GM18873 (cell line): ENCODE results near the gene LZIC.
A peak's percentile ranks its signal among the peaks of the same experiment; 100 is the strongest.
"Not testable (repeated sequence)": the region's sequence is repeated elsewhere in the genome, so short reads cannot be mapped to it uniquely, and the experiment has no call there.

Experiments used
- ATAC-seq: cut with Tn5 transposase; IDR thresholded peaks from one replicate; pipeline ENCODE4 v1.9.1; 2021; ENCODE audit warnings: mild to moderate bottlenecking, moderate library complexity, moderate number of reproducible peaks; ENCODE audit not compliant: unreplicated experiment, low FRiP score

LZIC gene

GRCh38 chr1:9942939-9943788, at the start of gene LZIC, which contains the start of gene NMNAT1:
LZIC (minus strand) TSS chr1:9943391; CDS start chr1:9936619, 6,772 bp downstream.
NMNAT1 (plus strand) TSS chr1:9943475; CDS start chr1:9972074, 28,599 bp downstream.
- peak; percentile 74 for ATAC-seq

GRCh38 chr1:9992910-9993309, 49.7 kb upstream of the LZIC start:
- no peak for ATAC-seq

GRCh38 chr1:9990944-9991343, 47.8 kb upstream of the LZIC start:
- no peak for ATAC-seq

GRCh38 chr1:9989773-9990172, 46.6 kb upstream of the LZIC start:
- no peak for ATAC-seq

- ATAC-seq: no peak
These were observed 41.8 kb upstream of the LZIC start for GRCh38 chr1:9985001-9985400.

- no peak for ATAC-seq
These were observed 41.1 kb upstream of the LZIC start for GRCh38 chr1:9984253-9984652.

- ATAC-seq: no peak
These were observed 17.7 kb upstream of the LZIC start for GRCh38 chr1:9960706-9961562.

- ATAC-seq: no peak
These were observed 16.8 kb upstream of the LZIC start for GRCh38 chr1:9960011-9960410.

GRCh38 chr1:9957726-9958125, 14.5 kb upstream of the LZIC start:
- no peak for ATAC-seq

- no peak for ATAC-seq
These were observed 3.1 kb upstream of the LZIC start for GRCh38 chr1:9946315-9946714.

- no peak for ATAC-seq
These were observed 722 bp downstream of the LZIC start for GRCh38 chr1:9942399-9942938.

GRCh38 chr1:9929431-9930385, 13.5 kb downstream of the LZIC start:
- no peak for ATAC-seq

GRCh38 chr1:9927259-9927658, 15.9 kb downstream of the LZIC start:
- no peak for ATAC-seq

- no peak for ATAC-seq
These were observed 20.8 kb downstream of the LZIC start for GRCh38 chr1:9922342-9922741.

- ATAC-seq: no peak
These were observed 22.6 kb downstream of the LZIC start for GRCh38 chr1:9920606-9921005.

- ATAC-seq: no peak
These were observed 25.3 kb downstream of the LZIC start for GRCh38 chr1:9917901-9918300.

- not testable (repeated sequence) for ATAC-seq
These were observed 25.7 kb downstream of the LZIC start for GRCh38 chr1:9917495-9917894.

GRCh38 chr1:9916452-9916851, 26.7 kb downstream of the LZIC start:
- ATAC-seq: no peak

- ATAC-seq: no peak
These were observed 28.6 kb downstream of the LZIC start for GRCh38 chr1:9914610-9914937.

GRCh38 chr1:9912264-9912936, 30.8 kb downstream of the LZIC start:
- ATAC-seq: no peak
